HG03342 (cell line): ENCODE measurements around the gene CRYGS.
"Not testable (repeated sequence)": the region's sequence is repeated elsewhere in the genome, so short reads cannot be mapped to it uniquely, and the experiment has no call there.

Experiments used
- ATAC-seq: cut with Tn5 transposase; IDR thresholded peaks from one replicate; pipeline ENCODE4 v1.9.1; 2021; ENCODE audit warnings: mild to moderate bottlenecking, moderate library complexity; ENCODE audit not compliant: unreplicated experiment

CRYGS gene

GRCh38 chr3:186520431-186520830 lies 23.7 kb downstream of the CRYGS start:
- no peak for ATAC-seq

GRCh38 chr3:186519021-186519658 lies 25.0 kb downstream of the CRYGS start:
- ATAC-seq: peak; percentile 36

- no peak for ATAC-seq
Measured at GRCh38 chr3:186517218-186517617, 27.0 kb downstream of the CRYGS start.

GRCh38 chr3:186516646-186517045 lies 27.5 kb downstream of the CRYGS start:
- no peak for ATAC-seq

GRCh38 chr3:186515125-186515524 lies 29.1 kb downstream of the CRYGS start:
- ATAC-seq: no peak

GRCh38 chr3:186514296-186515002 lies 29.7 kb downstream of the CRYGS start:
- ATAC-seq: no peak

GRCh38 chr3:186513386-186513785 lies 30.8 kb downstream of the CRYGS start:
- no peak for ATAC-seq

- ATAC-seq: peak; percentile 25
Measured at GRCh38 chr3:186512570-186513302, 31.4 kb downstream of the CRYGS start.

GRCh38 chr3:186511702-186512101 lies 32.5 kb downstream of the CRYGS start:
- no peak for ATAC-seq

- peak; percentile 68 for ATAC-seq
Measured at GRCh38 chr3:186511245-186511644, 32.9 kb downstream of the CRYGS start.

- no peak for ATAC-seq
Measured at GRCh38 chr3:186510374-186511079, 33.7 kb downstream of the CRYGS start.

GRCh38 chr3:186509423-186509822 lies 34.8 kb downstream of the CRYGS start:
- no peak for ATAC-seq

- no peak for ATAC-seq
Measured at GRCh38 chr3:186506857-186507256, 37.3 kb downstream of the CRYGS start.

- ATAC-seq: no peak
Measured at GRCh38 chr3:186506191-186506739, 37.9 kb downstream of the CRYGS start.

GRCh38 chr3:186502966-186503712 lies 41.0 kb downstream of the CRYGS start:
- no peak for ATAC-seq

GRCh38 chr3:186502138-186502948 lies 41.8 kb downstream of the CRYGS start:
- ATAC-seq: no peak

- ATAC-seq: not testable (repeated sequence)
Measured at GRCh38 chr3:186499949-186500348, 44.2 kb downstream of the CRYGS start.

GRCh38 chr3:186498022-186498421 lies 46.2 kb downstream of the CRYGS start:
- ATAC-seq: not testable (repeated sequence)

GRCh38 chr3:186497608-186498007 lies 46.6 kb downstream of the CRYGS start:
- no peak for ATAC-seq
